ENCODE results near the gene SMARCC2. TPM values are rescaled to one million over a fixed set of nuclear protein-coding genes. Genes with fewer than 3 reads are reported as not detected.
"Not testable (repeated sequence)": the region's sequence is repeated elsewhere in the genome, so short reads cannot be mapped to it uniquely, and the experiment has no call there.

Gene SMARCC2
- total and polyA plus RNA-seq, 11 donors = 21.4 to 83.5 (median 65.9) TPM

- no peaks in the 10 kb centered on the region for H3K27me3 ChIP-seq
- peaks cover 0 to 46% (median 26%) of the 10 kb centered on the region in 9 donors for H3K36me3 ChIP-seq
- H3K4me1 ChIP-seq = peaks cover 0 to 53% (median 25%) of the 10 kb centered on the region in 12 donors
- peak within 1 kb of the TSS; percentile 72 to 98 (median 94) for H3K27ac ChIP-seq
- peak; percentile 96 to 99 (median 97) for DNase-seq
- peak within 1 kb of the TSS; percentile 65 to 95 (median 78) for H3K4me3 ChIP-seq
- WGBS, 4 donors = 1% methylated on average over 39 to 61 of the region's 61 CpGs
- TF ChIP-seq POLR2A (IDR thresholded peaks at IDR 0.05) (peak in 1 of 2 donors; percentile 89), CTCF (IDR thresholded peaks at IDR 0.05) (peak in 11 of 12 donors; percentile 24 to 80 (median 57))
- ATAC-seq = peak; percentile 86 to 92 (median 87)
- H3K9me3 ChIP-seq = no peaks in the 10 kb centered on the region
- intact Hi-C loops (cut with DNase I) = loop anchor here (1.0 to 10.0 kb wide), 11 partner anchors 39 to 199 kb away; partner anchors contain the start of genes MYL6 (in 6 of the 10), SMARCC2 (in 6 of the 10), NABP2 (in 4 of the 10) and RPS26 (in 2 of the 10)
Measured at GRCh38 chr12:56117778-56118687, 71.2 kb downstream of the SMARCC2 start, which contains the start of gene ZC3H10. Gene ZC3H10, plus strand, starts transcription at chr12:56118266. Its CDS starts 2,297 bp downstream, at chr12:56120563.

- H3K4me1 ChIP-seq = peaks cover 0 to 45% (median 25%) of the 10 kb centered on the region in 12 donors
- not testable (repeated sequence) for H3K27me3 ChIP-seq, ATAC-seq, DNase-seq, H3K9me3 ChIP-seq
- peaks cover 0 to 46% (median 34%) of the 10 kb centered on the region in 9 donors for H3K36me3 ChIP-seq
- intact Hi-C loops (cut with DNase I) = loop anchor here in 4 of 10 donors (5.0 to 10.0 kb wide), 5 partner anchors 40 to 200 kb away; partner anchors contain the start of genes MYL6 (in 3 of the 4), RPS26 (in 2 of the 4), SUOX (in 2 of the 4) and CNPY2 (in 1 of the 4)
- H3K27ac ChIP-seq = peak overlapping the region; percentile 72 to 98 (median 93)
- H3K4me3 ChIP-seq = peak overlapping the region; percentile 58 to 95 (median 78)
- 3 to 7% (median 5%) methylated on average over 12 to 16 of the region's 16 CpGs for WGBS, 4 donors
Measured at GRCh38 chr12:56117082-56117706, 72.1 kb downstream of the SMARCC2 start.

GRCh38 chr12:56116267-56117081, 72.8 kb downstream of the SMARCC2 start, which contains the start of gene RPL41:
Gene RPL41, plus strand, starts transcription at chr12:56116633.
- H3K4me3 ChIP-seq = peak within 1 kb of the TSS; percentile 58 to 95 (median 78)
- DNase-seq (peak; percentile 94 to 96 (median 95)), ATAC-seq (peak; percentile 77 to 83 (median 80))
- TF ChIP-seq POLR2A (IDR thresholded peaks at IDR 0.05) (peak; percentile 80 to 96), CTCF (IDR thresholded peaks at IDR 0.05) (no peak)
- H3K27ac ChIP-seq = peak within 1 kb of the TSS; percentile 72 to 98 (median 93)
- no peaks in the 10 kb centered on the region for H3K27me3 ChIP-seq
- H3K9me3 ChIP-seq = no peaks in the 10 kb centered on the region
- peaks cover 0 to 38% (median 24%) of the 10 kb centered on the region in 12 donors for H3K4me1 ChIP-seq
- WGBS, 4 donors = 0 to 1% (median 0%) methylated on average over 30 to 34 of the region's 34 CpGs
- H3K36me3 ChIP-seq = peaks cover 0 to 46% (median 35%) of the 10 kb centered on the region in 9 donors
- intact Hi-C loops (cut with DNase I) = loop anchor here in 4 of 10 donors (1.0 to 10.0 kb wide), 6 partner anchors 12 to 201 kb away; partner anchors contain the start of genes MYL6 (in 3 of the 4), RPS26 (in 2 of the 4), SUOX (in 2 of the 4) and CNPY2 (in 1 of the 4)

All from heart left ventricle (tissue), 16 donors.